Activated naive CD8-positive, alpha-beta T cell (primary cell): ENCODE results near the gene GALNS.

Experiments used
- H3K27ac Mint-ChIP-seq: one replicate; pipeline ENCODE4 v1.8.0; 2021; ENCODE audit warnings: mixed read lengths
- H3K27me3 Mint-ChIP-seq: one replicate; pipeline ENCODE4 v1.8.0; 2021; ENCODE audit warnings: mixed read lengths
- H3K36me3 Mint-ChIP-seq: one replicate; pipeline ENCODE4 v1.8.0; 2021; ENCODE audit warnings: mixed read lengths
- H3K4me1 Mint-ChIP-seq: one replicate; pipeline ENCODE4 v1.8.0; 2021; ENCODE audit warnings: low read depth, mixed read lengths
- H3K4me3 Mint-ChIP-seq: one replicate; pipeline ENCODE4 v1.8.0; 2021; ENCODE audit warnings: mild to moderate bottlenecking, mixed read lengths
- H3K9me3 Mint-ChIP-seq: one replicate; pipeline ENCODE4 v1.8.0; 2021; ENCODE audit warnings: low read depth, mixed read lengths

Gene GALNS

DNA sequence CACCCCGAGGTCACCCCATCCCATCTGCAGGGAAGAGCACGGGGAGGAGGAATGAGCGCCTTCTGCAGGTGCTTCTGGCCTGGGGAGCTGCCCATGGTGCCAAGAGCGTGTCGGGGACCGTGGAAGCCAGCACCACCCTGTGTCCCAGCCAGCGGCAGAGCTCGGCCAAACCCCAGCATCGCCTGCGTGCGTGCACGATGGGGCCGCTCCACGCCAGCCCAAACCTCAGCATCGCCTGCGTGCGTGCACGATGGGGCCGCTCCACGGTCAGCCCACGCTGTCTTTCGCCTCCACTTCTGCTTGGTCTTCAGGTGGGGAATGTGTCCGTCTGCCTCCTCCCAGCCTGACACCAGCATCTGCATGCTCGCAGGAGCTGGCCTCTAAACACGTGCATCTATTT lies 13.9 kb downstream of the GALNS start:
- Mint-ChIP-seq H3K9me3 (no peaks in the 10 kb centered on the region), H3K4me3 (no peak overlapping the region), H3K4me1 (no peaks in the 10 kb centered on the region), H3K36me3 (no peaks in the 10 kb centered on the region), H3K27me3 (no peaks in the 10 kb centered on the region), H3K27ac (no peak overlapping the region)

DNA sequence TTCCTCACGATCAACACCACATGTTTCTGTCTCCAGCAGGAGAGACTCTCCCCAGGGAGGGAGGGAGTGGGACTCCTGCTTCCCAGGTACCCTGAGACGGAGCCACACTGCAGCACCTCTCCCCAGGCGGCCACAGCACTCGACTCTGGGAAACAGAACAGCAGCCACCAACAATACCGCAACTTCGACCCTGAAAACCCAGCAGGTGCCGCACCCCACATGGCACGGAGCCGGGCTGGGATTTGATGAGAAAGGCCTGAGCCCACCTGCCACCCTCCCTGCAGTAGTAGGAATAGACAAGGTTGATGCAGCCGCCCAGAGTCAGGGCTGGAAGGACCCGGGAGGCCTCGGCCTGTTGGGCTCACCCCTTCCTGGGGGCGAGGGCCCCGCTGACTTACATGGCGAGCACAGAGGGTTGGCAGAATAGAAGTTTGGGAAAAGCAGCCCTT lies 14.4 kb downstream of the GALNS start:
- no peaks in the 10 kb centered on the region for H3K36me3 Mint-ChIP-seq
- H3K27me3 Mint-ChIP-seq = no peaks in the 10 kb centered on the region
- no peak overlapping the region for H3K4me3 Mint-ChIP-seq
- H3K9me3 Mint-ChIP-seq = no peaks in the 10 kb centered on the region
- no peak overlapping the region for H3K27ac Mint-ChIP-seq
- no peaks in the 10 kb centered on the region for H3K4me1 Mint-ChIP-seq

DNA sequence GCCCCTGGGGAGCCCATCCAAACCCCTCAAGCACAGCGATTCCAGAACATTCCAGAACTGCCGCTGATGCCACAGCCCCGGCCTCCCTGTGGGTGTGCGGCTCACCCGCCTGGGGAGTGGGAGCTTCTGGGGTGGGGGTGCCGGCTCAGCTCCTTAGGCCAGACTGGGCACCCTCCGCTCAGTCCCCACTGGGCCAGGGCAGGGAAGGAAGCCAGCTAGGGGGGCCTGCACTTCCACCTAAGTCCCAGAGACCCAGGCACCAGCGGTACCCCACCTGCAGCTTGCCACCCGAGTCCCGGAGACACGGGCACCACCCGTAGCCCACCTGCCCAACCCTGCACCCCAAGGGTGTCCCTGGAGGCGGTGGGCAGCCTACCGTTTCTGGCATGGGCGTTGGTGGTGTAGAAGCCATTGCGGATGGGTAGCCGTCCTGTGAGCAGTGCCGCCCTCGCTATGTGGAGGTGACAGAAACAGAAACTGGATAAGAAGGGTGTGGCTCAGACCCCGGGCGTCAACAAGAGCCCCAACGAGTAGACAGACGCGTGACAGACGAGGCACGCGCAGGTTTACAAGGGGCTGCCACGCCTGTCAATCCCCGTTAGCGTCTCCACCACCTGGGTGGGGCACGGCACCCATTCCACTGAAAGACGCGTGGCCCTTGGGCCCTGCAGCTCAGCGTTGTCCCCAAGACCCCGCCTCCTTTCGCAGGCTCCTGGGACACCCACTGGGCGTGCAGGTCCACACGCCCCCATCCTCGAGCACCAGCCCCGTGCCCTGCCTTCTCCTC lies 15.0 kb downstream of the GALNS start:
- Mint-ChIP-seq H3K36me3 (no peaks in the 10 kb centered on the region), H3K4me1 (no peaks in the 10 kb centered on the region), H3K27me3 (no peaks in the 10 kb centered on the region), H3K4me3 (no peak overlapping the region), H3K27ac (no peak overlapping the region), H3K9me3 (no peaks in the 10 kb centered on the region)

DNA sequence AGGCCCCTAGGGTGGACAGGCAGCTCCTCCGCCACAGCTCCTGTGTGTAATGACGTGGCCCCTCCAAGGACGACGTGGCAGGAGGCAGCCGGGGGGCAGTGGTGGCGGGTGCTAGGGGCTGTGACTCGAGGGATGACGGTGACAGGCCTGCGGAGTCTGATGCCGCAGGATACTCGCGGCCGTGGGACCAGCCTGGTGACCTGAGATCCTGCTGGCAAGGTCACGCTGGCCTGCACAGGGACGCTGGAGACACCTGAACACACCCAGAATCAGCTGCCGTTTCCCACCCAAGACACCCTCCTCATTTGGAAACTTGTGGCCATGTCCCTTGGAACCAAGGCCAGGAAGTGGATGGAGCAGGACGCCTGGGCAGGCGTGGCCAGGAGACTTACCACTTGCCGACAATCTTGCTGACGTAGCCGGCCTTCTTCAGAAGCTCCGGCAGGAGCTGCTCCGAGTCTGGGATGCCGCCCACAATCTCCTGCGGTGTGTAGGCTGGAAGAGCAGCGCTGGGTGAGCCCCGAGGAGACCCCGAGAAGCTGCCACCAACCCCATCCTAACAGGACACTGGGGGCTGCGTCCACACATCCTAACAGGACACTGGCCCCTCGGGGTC lies 16.0 kb downstream of the GALNS start:
- no peaks in the 10 kb centered on the region for H3K36me3 Mint-ChIP-seq
- no peaks in the 10 kb centered on the region for H3K4me1 Mint-ChIP-seq
- no peak overlapping the region for H3K27ac Mint-ChIP-seq
- no peaks in the 10 kb centered on the region for H3K9me3 Mint-ChIP-seq
- no peak overlapping the region for H3K4me3 Mint-ChIP-seq
- no peaks in the 10 kb centered on the region for H3K27me3 Mint-ChIP-seq

DNA sequence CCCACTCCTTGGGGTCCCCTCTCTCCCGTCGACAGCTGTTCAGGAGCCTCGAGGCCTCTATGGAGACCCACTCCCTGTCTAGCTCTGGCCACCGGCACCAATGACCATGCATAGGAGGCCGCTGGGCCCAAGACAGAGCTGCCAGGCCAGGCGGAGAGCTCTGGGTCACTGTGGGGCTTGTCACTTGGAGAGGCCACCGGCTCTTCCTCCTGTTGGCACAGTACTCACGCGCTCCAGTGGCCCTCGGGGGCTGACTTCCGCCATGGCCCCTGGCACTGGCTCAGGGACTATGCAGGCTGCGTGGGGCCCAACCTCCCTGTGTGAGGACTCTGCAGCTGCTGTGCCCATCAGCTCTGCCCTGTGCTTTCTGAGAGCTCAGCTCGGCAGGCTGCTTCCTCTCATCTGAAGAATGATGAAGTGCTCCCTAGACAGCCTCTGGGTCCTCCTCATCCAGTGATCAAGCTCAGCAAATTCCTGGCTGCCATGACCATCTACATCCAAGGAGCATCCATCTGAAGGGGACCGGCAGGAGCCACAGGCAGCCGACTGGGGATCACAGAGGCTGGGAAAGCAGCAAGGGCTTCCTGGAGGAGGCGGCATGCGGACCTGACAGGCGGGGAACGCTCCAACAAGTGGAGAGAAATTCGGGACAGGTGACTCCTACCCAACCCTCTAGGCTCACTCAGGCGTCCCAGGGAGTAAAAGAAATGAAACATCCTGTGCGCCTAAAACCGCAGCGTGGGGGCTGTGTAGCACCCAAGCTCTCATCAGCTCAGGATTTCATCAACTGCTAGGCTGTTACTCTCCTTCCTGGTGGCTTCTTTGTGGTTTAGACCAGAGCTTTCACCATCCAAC lies 16.8 kb downstream of the GALNS start:
- Mint-ChIP-seq H3K4me3 (no peak overlapping the region), H3K36me3 (no peaks in the 10 kb centered on the region), H3K4me1 (no peaks in the 10 kb centered on the region), H3K27ac (no peak overlapping the region), H3K27me3 (no peaks in the 10 kb centered on the region), H3K9me3 (no peaks in the 10 kb centered on the region)

DNA sequence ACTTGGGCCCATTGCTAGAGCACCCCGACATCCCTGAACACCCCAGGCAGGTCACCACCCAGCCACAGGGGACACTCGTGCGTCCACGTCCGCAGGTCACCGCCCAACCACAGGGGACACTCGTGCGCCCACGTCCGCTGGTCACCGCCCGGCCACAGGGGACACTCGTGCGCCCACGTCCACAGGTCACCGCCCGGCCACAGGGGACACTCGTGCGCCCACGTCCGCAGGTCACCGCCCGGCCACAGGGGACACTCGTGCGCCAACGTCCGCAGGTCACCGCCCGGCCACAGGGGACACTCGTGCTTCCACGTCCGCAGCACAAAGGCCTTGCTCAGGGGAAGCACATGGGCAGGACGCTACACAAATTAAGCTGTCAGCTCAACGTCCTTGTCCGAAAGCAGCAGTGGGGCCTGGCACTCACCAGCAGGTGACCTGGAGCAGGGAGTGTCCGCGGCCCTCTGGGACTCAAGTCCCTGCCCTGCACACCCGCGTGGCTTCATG lies 17.7 kb downstream of the GALNS start:
- Mint-ChIP-seq H3K27ac (no peak overlapping the region), H3K9me3 (no peaks in the 10 kb centered on the region), H3K4me1 (no peaks in the 10 kb centered on the region), H3K4me3 (no peak overlapping the region), H3K27me3 (no peaks in the 10 kb centered on the region), H3K36me3 (no peaks in the 10 kb centered on the region)

DNA sequence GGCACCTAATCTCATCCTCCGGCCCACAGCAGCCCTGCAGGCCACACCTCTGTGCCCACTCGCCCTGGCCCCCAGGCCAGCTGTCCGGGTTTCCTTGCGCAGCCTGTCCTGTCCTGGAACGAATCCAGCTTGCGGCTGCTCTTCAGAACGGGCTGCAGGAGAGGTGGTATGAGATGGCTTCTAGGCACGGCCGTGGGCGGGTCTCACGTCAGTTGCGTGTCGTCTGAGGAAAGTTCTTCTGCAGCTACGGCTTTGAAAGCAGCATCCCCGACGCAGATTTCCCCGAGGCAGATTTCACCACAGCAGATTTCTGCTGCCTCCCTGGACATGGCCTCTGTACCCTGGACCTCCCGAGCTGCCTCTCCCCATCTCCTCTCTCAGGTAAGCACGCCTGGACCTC lies 18.2 kb downstream of the GALNS start:
- Mint-ChIP-seq H3K4me3 (no peak overlapping the region), H3K4me1 (no peaks in the 10 kb centered on the region), H3K36me3 (no peaks in the 10 kb centered on the region), H3K9me3 (no peaks in the 10 kb centered on the region), H3K27ac (no peak overlapping the region), H3K27me3 (no peaks in the 10 kb centered on the region)

DNA sequence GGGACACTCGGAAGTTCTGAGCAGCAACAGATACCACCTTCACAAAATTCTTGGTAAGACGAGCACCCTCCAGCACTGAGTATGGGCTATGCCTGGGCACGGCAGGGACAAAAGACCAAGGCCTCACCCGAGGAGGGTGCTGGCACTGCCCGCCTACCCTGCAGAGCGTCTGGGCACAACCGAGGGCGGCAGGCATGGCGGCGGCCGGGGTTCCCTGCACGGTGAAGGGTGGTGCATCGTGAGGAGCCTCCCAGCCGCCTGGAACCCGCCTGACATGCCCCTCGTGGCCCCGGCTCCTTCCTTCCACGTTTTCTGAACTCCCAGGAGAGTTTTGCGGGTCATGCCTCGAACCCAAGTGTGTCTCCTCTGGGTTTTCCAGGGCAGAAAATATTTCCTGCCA lies 18.9 kb downstream of the GALNS start:
- Mint-ChIP-seq H3K27me3 (no peaks in the 10 kb centered on the region), H3K4me1 (no peaks in the 10 kb centered on the region), H3K36me3 (no peaks in the 10 kb centered on the region), H3K27ac (no peak overlapping the region), H3K4me3 (no peak overlapping the region), H3K9me3 (no peaks in the 10 kb centered on the region)

DNA sequence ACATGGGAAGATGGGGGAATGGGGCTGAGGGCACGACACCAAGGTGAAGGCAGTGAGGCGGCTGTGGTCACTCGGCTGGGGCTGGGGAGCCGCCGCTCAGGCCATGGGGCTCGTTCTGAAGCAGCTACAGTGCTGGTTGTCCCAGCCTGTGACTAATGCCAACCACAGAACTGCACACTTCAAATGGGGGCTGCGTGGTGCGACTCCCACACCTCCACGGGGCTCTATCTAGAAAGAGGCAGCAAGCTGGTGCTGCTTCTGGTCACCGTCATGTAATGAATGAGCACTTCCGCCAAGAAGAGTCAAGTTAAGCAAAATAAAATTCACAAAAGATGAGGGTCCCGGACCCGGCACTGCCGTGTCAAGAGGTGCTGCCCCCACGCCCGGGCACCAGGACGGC lies 20.0 kb downstream of the GALNS start:
- Mint-ChIP-seq H3K9me3 (no peaks in the 10 kb centered on the region), H3K4me1 (no peaks in the 10 kb centered on the region), H3K4me3 (no peak overlapping the region), H3K27ac (no peak overlapping the region), H3K36me3 (no peaks in the 10 kb centered on the region), H3K27me3 (no peaks in the 10 kb centered on the region)

DNA sequence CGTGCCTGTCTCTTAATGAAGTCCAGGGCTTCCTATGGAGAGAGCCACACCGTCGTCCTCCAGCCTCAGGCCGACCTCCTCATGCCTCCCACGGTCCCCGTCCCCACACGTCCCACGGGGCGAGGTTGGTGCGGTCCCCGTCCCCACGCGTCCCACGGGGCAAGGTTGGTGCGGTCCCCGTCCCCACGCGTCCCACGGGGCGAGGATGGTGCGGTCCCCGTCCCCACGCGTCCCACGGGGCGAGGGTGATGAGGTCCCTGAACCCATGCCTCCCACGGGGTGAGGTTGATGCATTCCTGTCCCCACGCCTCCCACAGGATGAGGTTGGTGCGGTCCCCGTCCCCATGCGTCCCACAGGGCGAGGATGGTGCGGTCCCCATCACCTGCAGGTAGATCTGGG lies 20.9 kb downstream of the GALNS start:
- Mint-ChIP-seq H3K4me3 (no peak overlapping the region), H3K36me3 (no peaks in the 10 kb centered on the region), H3K27me3 (no peaks in the 10 kb centered on the region), H3K9me3 (no peaks in the 10 kb centered on the region), H3K27ac (no peak overlapping the region), H3K4me1 (no peaks in the 10 kb centered on the region)

DNA sequence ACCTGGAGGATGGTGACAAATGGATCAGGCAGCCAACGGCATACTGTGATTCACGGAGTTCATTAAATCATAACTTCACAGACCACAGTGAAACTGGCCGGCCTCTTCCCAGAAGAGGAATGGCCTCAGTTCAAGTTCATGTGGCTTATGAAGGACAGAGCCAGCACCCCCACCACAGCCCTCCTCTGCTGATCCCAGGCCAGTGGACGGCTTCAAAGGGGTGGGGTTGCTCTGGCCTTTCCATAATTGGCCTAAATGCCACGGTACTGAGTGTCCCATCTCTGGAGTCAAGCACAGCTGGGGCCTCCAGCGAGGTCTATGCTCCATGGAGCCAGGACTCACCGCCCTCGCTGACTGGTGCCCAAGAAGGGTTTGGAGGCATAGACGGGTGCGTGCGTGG lies 21.4 kb downstream of the GALNS start:
- Mint-ChIP-seq H3K4me1 (no peaks in the 10 kb centered on the region), H3K4me3 (no peak overlapping the region), H3K36me3 (no peaks in the 10 kb centered on the region), H3K27ac (no peak overlapping the region), H3K9me3 (no peaks in the 10 kb centered on the region), H3K27me3 (no peaks in the 10 kb centered on the region)

DNA sequence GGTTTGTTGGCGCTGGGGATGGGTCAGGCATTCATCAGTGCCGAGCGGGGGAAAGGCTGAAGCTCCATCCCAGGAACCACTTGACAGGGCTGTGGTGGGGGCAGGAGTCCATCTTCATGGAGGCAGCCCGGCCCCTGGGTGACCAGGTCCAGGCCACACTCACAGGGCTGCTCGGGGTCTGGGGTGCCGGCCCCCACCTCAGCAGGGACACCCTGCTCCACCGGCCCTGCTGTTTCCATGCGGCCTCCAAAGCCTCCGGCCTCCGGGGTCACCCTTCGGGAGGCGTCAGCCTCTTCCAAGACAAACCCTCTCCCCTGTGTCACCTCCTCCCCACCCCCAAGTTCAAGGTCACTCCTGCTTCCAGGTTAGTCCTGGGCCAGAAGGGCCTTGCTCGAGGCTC lies 22.1 kb downstream of the GALNS start:
- Mint-ChIP-seq H3K4me3 (no peak overlapping the region), H3K9me3 (no peaks in the 10 kb centered on the region), H3K27me3 (no peaks in the 10 kb centered on the region), H3K36me3 (no peaks in the 10 kb centered on the region), H3K4me1 (no peaks in the 10 kb centered on the region), H3K27ac (no peak overlapping the region)

DNA sequence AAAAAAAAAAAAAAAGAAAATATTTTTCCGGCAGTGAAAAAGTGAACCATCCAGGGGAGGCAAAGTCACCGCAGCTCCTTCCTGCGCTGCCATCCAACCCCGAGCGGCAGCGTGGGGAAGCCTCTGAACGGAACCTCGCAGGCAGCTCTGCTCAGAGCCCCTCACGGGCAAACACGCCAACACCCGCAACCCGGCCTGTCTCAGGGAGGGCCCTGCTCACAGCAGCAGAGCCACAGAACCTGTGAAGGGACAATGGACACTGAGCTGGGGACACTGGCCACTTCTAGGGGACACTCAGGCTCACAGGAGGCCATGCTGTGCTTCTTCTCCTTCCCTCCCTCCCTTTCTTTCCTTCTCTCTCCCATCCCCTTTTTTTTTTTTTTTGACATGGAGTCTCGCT lies 23.7 kb downstream of the GALNS start:
- Mint-ChIP-seq H3K27me3 (no peaks in the 10 kb centered on the region), H3K4me3 (no peak overlapping the region), H3K27ac (no peak overlapping the region), H3K36me3 (no peaks in the 10 kb centered on the region), H3K9me3 (no peaks in the 10 kb centered on the region), H3K4me1 (no peaks in the 10 kb centered on the region)

DNA sequence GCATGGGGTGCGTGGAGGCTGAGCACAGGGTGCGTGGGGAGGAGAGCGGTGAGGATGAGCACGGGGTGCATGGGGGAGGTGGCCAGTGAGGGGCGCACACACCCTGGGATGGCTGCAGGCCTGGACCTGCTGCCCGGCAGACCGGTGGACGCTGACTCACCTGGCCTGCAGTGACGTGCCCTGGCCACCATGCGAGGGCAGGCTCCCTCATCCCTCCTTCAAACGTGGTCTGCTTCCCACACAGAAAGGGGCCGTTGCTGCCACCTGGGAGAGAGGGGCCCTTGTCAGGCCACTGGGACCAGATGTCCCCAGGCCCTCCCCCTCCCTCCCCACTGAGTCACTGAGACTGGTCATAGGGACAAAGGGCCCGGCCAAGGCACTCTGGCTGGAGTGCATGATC lies 24.9 kb downstream of the GALNS start:
- Mint-ChIP-seq H3K27me3 (no peaks in the 10 kb centered on the region), H3K4me3 (no peak overlapping the region), H3K36me3 (no peaks in the 10 kb centered on the region), H3K9me3 (no peaks in the 10 kb centered on the region), H3K4me1 (no peaks in the 10 kb centered on the region), H3K27ac (no peak overlapping the region)

DNA sequence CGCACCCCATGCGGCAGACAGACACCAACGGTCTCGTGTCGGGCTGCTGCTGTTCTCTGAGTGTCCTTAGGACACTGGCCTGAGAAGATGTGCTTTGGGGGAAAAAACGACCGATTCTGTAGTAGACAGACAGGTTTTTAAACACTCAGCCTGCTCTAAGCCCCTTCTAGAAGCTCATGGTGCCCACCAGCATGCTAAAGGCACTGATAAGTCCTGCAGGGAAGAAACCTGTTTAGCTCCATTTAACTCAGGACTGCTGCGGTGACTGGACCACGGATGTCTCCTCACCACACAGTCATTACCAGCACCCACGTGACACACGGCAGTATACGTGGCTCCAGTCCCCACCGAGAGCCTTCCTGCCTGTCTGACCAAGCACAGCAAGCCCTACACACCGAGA lies 26.0 kb downstream of the GALNS start:
- Mint-ChIP-seq H3K9me3 (no peaks in the 10 kb centered on the region), H3K4me3 (no peak overlapping the region), H3K27me3 (no peaks in the 10 kb centered on the region), H3K36me3 (no peaks in the 10 kb centered on the region), H3K27ac (no peak overlapping the region), H3K4me1 (no peaks in the 10 kb centered on the region)
